IPS-15b (cell line): ENCODE data around the gene ARID5B.

Experiments
- H3K27me3 ChIP-seq: one replicate; pipeline ENCODE4 v1.6.1; 2013; ENCODE audit warnings: low read length; ENCODE audit not compliant: control insufficient read depth, insufficient read depth
- H3K36me3 ChIP-seq: one replicate; pipeline ENCODE4 v1.6.1; 2013; ENCODE audit warnings: low read length; ENCODE audit not compliant: control insufficient read depth, insufficient read depth
- H3K4me1 ChIP-seq: one replicate; pipeline ENCODE4 v1.6.1; 2013; ENCODE audit warnings: mild to moderate bottlenecking, low read length; ENCODE audit not compliant: control insufficient read depth, insufficient read depth
- H3K4me3 ChIP-seq: one replicate; pipeline ENCODE4 v1.5.1; 2013; ENCODE audit warnings: low read depth, low read length
- H3K9ac ChIP-seq: one replicate; pipeline ENCODE4 v1.6.1; 2013; ENCODE audit warnings: low read depth, mild to moderate bottlenecking, low read length
- H3K9me3 ChIP-seq: one replicate; pipeline ENCODE4 v1.6.1; 2013; ENCODE audit warnings: mild to moderate bottlenecking, low read length; ENCODE audit not compliant: control insufficient read depth, insufficient read depth

The ARID5B gene

DNA sequence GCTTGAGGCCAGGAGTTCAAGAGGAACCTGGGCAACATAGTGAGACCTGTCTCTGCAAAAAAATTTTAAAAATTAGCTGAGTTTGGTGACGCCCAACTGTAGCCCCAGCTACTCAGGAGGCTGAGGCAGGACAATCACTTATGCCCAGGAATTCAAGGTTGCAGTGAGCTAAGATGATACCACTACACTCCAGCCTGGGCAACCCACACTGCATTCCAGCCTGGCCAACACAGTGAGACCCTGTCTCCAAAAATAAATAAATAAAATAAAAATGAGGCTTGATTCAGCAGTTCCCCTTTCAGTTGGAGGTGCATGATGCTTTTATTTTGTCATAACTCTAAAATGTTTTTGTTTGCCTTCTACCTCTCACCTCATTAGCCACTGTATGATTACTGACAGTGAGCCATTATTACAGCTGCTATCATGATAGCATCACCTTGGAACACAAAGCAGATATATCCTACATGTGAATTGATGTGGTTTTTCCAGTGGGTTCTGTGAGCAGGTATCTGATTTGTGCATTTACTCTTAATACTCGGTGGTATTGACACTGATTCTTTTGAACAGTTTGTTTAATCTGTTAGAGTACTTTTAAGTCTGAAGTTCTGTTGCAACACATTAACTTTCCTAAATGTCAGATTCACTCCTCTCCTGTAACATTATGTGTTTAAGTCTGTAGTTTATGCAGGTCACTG lies 49.1 kb downstream of the ARID5B start:
- H3K36me3 ChIP-seq = no peaks in the 10 kb centered on the region
- H3K4me1 ChIP-seq = no peaks in the 10 kb centered on the region
- no peaks in the 10 kb centered on the region for H3K27me3 ChIP-seq
- H3K9ac ChIP-seq = no peak overlapping the region
- no peaks in the 10 kb centered on the region for H3K9me3 ChIP-seq
- H3K4me3 ChIP-seq = no peak overlapping the region

DNA sequence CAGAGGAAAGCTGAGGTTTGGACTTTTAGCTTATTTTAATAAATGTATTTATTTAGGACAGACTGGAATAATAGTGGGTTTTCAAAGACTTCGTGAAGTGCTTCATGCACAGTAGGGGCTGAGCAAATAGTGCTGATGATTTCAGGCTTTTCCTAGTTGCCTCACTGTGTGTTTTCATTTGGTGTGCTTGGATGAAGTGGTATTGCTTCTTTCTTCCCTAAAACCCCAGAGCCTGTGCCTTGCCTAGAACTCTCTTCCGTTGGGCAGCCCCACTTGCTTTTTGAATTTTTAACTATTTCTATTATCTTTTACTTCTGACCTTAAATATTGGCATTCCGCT lies 49.6 kb downstream of the ARID5B start:
- no peak overlapping the region for H3K4me3 ChIP-seq
- no peaks in the 10 kb centered on the region for H3K4me1 ChIP-seq
- H3K27me3 ChIP-seq = no peaks in the 10 kb centered on the region
- no peak overlapping the region for H3K9ac ChIP-seq
- H3K9me3 ChIP-seq = no peaks in the 10 kb centered on the region
- H3K36me3 ChIP-seq = no peaks in the 10 kb centered on the region

DNA sequence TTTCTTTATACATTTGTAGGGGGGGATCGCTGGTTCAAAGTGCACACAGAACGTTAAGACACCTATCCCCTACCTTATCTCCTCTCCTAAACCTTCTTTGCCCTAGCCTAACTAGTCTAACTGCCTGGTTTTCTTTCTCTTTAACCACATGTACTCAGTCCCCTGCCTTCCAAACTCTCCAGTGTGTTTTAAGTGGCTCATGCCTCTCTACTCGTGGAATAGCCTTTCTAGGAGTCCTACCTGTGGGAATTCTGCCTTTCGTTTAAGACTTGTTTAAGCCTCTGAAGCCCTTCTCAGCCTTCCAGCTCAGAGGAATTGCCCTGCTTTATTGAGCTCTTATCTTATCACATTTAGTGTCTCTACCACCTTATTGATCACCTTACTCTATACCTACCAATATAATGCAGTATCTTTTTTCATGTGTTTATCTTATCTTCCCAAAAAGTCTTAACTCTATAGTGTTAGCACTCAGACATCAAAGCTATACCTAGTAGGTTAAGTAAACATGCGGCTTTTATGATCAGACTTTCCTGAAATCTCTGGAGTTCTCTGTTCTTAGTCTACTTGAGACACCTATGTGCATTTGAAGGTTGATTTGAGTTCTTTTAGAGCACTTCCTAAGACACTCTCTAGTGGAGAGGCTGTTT lies 50.7 kb downstream of the ARID5B start:
- Histone ChIP-seq H3K4me3 (no peak overlapping the region), H3K9ac (no peak overlapping the region), H3K9me3 (no peaks in the 10 kb centered on the region), H3K27me3 (no peaks in the 10 kb centered on the region), H3K36me3 (no peaks in the 10 kb centered on the region), H3K4me1 (no peaks in the 10 kb centered on the region)

DNA sequence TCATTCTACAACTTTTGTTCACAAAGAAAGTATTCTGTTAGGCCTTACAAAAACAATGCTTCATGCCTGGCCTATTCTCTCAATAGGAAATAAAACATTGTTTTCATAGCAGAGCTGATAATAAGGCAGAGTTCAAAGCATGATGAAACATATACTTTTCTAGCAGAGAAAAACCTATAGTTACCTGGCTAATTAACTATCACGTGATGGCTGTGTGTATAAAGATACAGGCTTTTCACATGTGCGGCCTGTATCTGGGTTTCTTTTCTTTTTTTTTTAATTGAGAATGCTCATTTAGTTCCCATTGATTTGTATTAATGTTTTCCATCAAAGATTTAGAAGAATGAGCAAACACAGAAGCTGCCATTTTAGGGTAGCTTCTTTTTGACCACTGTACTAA lies 51.7 kb downstream of the ARID5B start:
- H3K9me3 ChIP-seq = no peaks in the 10 kb centered on the region
- H3K9ac ChIP-seq = no peak overlapping the region
- no peaks in the 10 kb centered on the region for H3K27me3 ChIP-seq
- H3K4me3 ChIP-seq = no peak overlapping the region
- no peaks in the 10 kb centered on the region for H3K36me3 ChIP-seq
- H3K4me1 ChIP-seq = no peaks in the 10 kb centered on the region

DNA sequence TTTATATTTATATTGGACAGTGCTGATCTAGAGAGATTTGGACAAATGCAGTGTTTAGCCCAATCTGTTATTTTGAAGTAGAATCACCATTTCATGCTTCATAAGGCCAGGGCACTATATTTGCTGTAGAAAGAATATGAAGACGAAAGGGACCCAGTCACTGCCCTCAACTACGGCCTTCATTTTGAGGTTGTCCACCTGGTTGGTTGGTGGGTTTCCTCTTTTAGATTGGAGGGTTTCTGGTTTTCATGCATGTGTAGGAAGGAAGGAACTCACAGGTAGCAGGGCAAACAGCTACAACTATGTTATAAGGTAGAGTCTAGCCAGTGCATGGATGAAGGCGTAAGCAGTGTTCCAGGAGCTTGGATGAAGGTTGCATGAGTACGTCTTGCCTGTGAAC lies 56.3 kb downstream of the ARID5B start:
- Histone ChIP-seq H3K36me3 (no peaks in the 10 kb centered on the region), H3K9me3 (no peaks in the 10 kb centered on the region), H3K4me1 (no peaks in the 10 kb centered on the region), H3K9ac (no peak overlapping the region), H3K27me3 (no peaks in the 10 kb centered on the region), H3K4me3 (no peak overlapping the region)

DNA sequence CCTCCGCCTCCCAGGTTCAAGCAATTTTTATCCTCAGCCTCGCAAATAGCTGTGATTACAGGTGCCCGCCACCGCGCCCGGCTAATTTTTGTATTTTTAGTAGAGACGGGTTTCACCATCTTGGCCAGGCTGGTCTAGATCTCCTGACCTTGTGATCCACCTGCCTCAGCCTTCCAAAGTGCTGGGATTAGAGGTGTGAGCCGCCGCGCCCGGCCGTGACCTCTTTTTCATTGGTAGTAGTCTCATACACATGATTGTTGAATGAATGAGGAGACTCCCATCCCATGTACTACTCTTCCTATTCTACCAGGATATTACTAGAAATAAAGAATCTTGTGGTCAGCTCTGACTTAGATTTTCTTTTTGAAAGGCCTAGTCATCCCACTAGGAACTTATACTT lies 56.8 kb downstream of the ARID5B start:
- Histone ChIP-seq H3K4me1 (no peaks in the 10 kb centered on the region), H3K27me3 (no peaks in the 10 kb centered on the region), H3K9me3 (no peaks in the 10 kb centered on the region), H3K36me3 (no peaks in the 10 kb centered on the region), H3K4me3 (no peak overlapping the region), H3K9ac (no peak overlapping the region)

DNA sequence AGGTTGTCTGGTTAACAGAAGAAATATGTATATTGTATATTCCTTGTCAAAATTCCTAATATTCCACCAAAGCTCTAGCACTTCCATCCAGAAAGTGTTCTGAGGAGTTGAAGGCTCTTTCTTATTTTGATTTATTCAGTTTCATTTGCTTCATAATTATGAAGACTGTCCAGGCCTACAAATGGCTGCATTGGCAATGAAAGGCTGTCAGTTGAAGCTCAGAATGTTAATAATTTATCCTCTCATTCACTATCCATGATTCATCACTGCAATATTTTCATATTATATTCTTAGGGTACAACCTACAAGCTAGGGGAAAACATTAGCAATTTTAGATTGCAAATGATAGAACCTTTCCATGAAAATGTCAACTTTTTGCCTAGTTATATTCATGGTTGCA lies 57.3 kb downstream of the ARID5B start:
- no peaks in the 10 kb centered on the region for H3K36me3 ChIP-seq
- H3K9ac ChIP-seq = no peak overlapping the region
- H3K4me1 ChIP-seq = no peaks in the 10 kb centered on the region
- H3K9me3 ChIP-seq = no peaks in the 10 kb centered on the region
- H3K4me3 ChIP-seq = no peak overlapping the region
- no peaks in the 10 kb centered on the region for H3K27me3 ChIP-seq

DNA sequence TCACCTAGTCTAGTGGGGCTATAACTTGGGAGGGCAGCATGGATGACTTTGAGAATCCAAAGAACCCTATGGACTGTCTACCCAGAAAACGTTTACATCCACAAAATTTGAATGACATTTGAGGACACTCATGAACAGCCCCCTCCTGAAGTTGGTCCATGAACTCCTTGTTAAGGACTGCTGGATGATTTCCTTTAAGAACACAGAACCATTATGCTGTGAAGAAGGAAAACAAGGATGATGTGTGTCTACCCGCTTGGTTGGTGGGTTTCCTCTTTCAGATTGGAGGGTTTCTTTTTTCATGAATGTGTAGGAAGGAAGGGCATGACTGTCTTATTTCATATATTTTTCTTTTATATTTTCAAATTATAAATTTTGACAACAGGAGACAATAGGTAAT lies 58.3 kb downstream of the ARID5B start:
- no peak overlapping the region for H3K4me3 ChIP-seq
- H3K36me3 ChIP-seq = no peaks in the 10 kb centered on the region
- H3K27me3 ChIP-seq = no peaks in the 10 kb centered on the region
- no peak overlapping the region for H3K9ac ChIP-seq
- no peaks in the 10 kb centered on the region for H3K4me1 ChIP-seq
- H3K9me3 ChIP-seq = no peaks in the 10 kb centered on the region

DNA sequence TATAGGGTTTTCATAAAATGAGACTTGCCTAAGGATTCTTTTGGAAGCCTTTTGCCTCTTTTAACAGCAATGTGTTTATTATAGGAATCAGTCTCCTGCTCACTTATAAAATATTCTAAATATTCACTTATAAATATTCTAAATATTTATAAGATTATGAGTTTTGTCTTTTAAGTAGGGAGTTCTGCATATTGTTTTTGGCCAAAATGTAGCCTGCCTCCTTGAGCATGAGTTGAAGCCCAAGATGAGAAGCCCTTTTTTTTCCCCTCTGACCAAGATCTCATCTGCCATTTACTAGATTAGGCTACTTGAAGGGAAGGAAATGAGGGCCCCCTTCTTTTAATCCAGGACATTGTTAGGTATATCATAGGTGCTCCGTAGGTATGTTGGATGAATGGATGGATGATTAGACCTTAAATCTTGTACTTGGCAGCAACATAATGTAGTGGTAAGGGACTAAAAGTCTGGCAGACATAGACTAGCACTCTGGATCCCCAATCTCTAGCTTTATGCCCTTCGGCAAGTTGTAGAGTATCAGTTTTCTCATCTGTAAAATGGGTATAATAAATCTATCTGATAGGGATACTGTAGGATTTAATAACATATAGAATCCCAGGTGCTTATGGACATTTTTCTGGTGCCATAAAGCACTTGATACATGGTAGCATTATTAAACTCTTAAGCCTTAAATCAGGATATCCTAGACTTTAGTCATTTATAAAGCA lies 59.1 kb downstream of the ARID5B start:
- H3K36me3 ChIP-seq = no peaks in the 10 kb centered on the region
- no peaks in the 10 kb centered on the region for H3K27me3 ChIP-seq
- no peak overlapping the region for H3K9ac ChIP-seq
- no peak overlapping the region for H3K4me3 ChIP-seq
- no peaks in the 10 kb centered on the region for H3K4me1 ChIP-seq
- H3K9me3 ChIP-seq = no peaks in the 10 kb centered on the region

DNA sequence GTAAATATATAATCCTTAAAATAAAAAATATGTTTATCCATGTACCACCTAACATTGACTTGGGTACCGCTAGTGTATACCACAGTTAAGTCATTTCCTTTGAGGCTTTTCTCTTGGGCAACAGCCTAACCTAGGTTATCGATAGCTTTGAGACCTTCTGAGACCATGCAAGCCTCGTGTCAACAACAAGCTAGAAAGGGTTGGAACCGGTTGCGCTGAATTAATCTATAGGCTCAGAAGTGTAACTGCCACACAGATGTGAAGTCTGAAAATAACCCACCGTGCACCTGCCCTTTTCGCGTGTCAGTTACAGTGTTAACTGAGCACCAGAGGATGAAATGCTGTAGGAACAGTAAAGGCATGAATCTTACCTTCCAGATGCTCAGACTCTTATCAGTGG lies 59.8 kb downstream of the ARID5B start:
- no peak overlapping the region for H3K4me3 ChIP-seq
- H3K9ac ChIP-seq = no peak overlapping the region
- no peaks in the 10 kb centered on the region for H3K9me3 ChIP-seq
- H3K27me3 ChIP-seq = no peaks in the 10 kb centered on the region
- no peaks in the 10 kb centered on the region for H3K4me1 ChIP-seq
- no peaks in the 10 kb centered on the region for H3K36me3 ChIP-seq

DNA sequence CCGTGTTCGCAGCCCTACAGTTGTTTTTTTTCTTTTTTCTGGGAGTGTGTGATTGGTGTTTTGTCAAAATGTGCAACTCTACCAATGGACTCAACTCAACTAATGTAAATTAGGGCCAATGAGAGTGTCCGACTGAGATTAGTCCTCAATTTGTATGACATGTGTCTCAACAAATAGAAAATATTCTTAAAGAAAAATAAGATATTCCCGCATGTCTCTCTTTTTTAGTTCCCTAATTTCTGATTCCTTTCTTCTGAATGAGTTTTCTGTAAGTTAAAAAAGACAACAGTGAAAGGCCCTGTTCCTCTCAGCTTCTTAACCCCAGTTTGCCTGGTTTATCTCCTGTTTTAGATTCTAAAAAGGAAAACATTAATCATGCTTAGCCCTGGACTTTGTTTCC lies 61.5 kb downstream of the ARID5B start:
- H3K9me3 ChIP-seq = no peaks in the 10 kb centered on the region
- H3K36me3 ChIP-seq = no peaks in the 10 kb centered on the region
- H3K27me3 ChIP-seq = no peaks in the 10 kb centered on the region
- no peak overlapping the region for H3K9ac ChIP-seq
- no peaks in the 10 kb centered on the region for H3K4me1 ChIP-seq
- H3K4me3 ChIP-seq = no peak overlapping the region

DNA sequence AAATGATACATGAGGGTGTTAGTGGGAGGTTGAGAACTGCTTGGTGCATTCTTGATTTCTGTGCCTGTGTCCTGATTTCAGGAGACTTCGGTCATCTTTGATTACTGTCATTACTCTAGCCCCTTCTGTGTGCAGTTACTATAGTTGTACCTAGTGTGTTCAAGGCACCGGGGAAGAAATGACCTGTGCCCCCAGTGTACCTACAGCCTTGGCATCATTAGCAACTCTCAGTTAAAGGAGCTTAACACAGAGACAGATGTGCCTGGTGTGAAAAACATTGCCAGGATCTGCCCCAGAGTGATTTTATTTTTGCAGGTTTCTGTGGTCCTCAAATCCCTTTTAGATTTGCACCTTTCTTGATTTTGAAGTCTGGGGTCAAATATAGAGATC lies 62.2 kb downstream of the ARID5B start:
- Histone ChIP-seq H3K9me3 (no peaks in the 10 kb centered on the region), H3K27me3 (no peaks in the 10 kb centered on the region), H3K9ac (no peak overlapping the region), H3K36me3 (no peaks in the 10 kb centered on the region), H3K4me3 (no peak overlapping the region), H3K4me1 (no peaks in the 10 kb centered on the region)
